DOHH2 (cell line): ENCODE measurements around the gene P4HTM.

Experiments
- H3F3A ChIP-seq: fragments of 200-600 bp; sonication (generic), shearing (Covaris generic); 2 replicates; pipeline ENCODE4 v1.6.0; 2016; ENCODE audit warnings: antibody characterized with exemption, mild to moderate bottlenecking; ENCODE audit not compliant: control insufficient read depth, insufficient read depth
- H3K27ac ChIP-seq: fragments of 200-600 bp; sonication (generic); 2 replicates; pipeline ENCODE4 v1.5.1; 2014; ENCODE audit warnings: low read depth, mild to moderate bottlenecking, low read length, moderate library complexity
- H3K27me3 ChIP-seq: fragments of 200-600 bp; sonication (generic); 2 replicates; pipeline ENCODE4 v1.6.1; 2014; ENCODE audit warnings: mild to moderate bottlenecking, low read length, mixed read lengths; ENCODE audit not compliant: control insufficient read depth
- H3K36me3 ChIP-seq: fragments of 200-600 bp; sonication (generic); 2 replicates; pipeline ENCODE4 v1.6.1; 2014; ENCODE audit warnings: mild to moderate bottlenecking, low read length, moderate library complexity, mixed read lengths; ENCODE audit not compliant: control insufficient read depth
- H3K4me1 ChIP-seq: fragments of 200-600 bp; sonication (generic); 2 replicates; pipeline ENCODE4 v1.6.1; 2014; ENCODE audit warnings: mild to moderate bottlenecking, low read length, mixed read lengths; ENCODE audit not compliant: control insufficient read depth
- H3K4me2 ChIP-seq: fragments of 200-600 bp; sonication (generic); 2 replicates; pipeline ENCODE4 v1.6.0; 2014; ENCODE audit warnings: mild to moderate bottlenecking, low read length, moderate library complexity
- H3K4me3 ChIP-seq: fragments of 200-600 bp; sonication (generic); 2 replicates; pipeline ENCODE4 v1.5.1; 2014; ENCODE audit warnings: mild to moderate bottlenecking, low read length, mixed read lengths
- H3K79me2 ChIP-seq: fragments of 200-600 bp; sonication (generic); 2 replicates; pipeline ENCODE4 v1.6.1; 2014; ENCODE audit warnings: mild to moderate bottlenecking, low read length, mixed read lengths; ENCODE audit not compliant: control insufficient read depth
- H3K9me2 ChIP-seq: fragments of 200-600 bp; sonication (generic); replicated peaks from 2 replicates; pipeline ENCODE4 v1.6.1; 2014; ENCODE audit warnings: mild to moderate bottlenecking, low read length, mixed read lengths; ENCODE audit not compliant: control insufficient read depth
- H3K9me3 ChIP-seq: fragments of 200-600 bp; sonication (generic); 2 replicates; pipeline ENCODE4 v1.6.1; 2014; ENCODE audit warnings: antibody characterized with exemption, low read length, mixed read lengths; ENCODE audit not compliant: control insufficient read depth, insufficient read depth
- H4K20me1 ChIP-seq: fragments of 200-600 bp; sonication (generic); 2 replicates; pipeline ENCODE4 v1.6.0; 2014; ENCODE audit warnings: low read depth, mild to moderate bottlenecking, antibody characterized with exemption, low read length, moderate library complexity; ENCODE audit not compliant: control insufficient read depth, insufficient read depth
- CTCF ChIP-seq: fragments of 200-600 bp; sonication (generic); IDR thresholded peaks from one replicate; pipeline ENCODE4 v1.5.1; 2014; ENCODE audit warnings: antibody characterized with exemption, mild to moderate bottlenecking, low read depth, low read length; ENCODE audit not compliant: poor library complexity, severe bottlenecking
- EZH2phosphoT487 ChIP-seq: fragments of 200-600 bp; sonication (generic); IDR thresholded peaks from 2 replicates; pipeline ENCODE4 v1.6.1; 2017; ENCODE audit warnings: borderline replicate concordance, mild to moderate bottlenecking, antibody characterized with exemption, low read length, moderate library complexity, mixed read lengths

P4HTM gene

GRCh38 chr3:48970586-48970985 is 19.5 kb upstream of the P4HTM start:
- Histone ChIP-seq H4K20me1 (no peaks in the 10 kb centered on the region), H3K9me3 (no peaks in the 10 kb centered on the region), H3F3A (no peaks in the 10 kb centered on the region), H3K27ac (no peak overlapping the region), H3K4me1 (no peaks in the 10 kb centered on the region), H3K9me2 (no peaks in the 10 kb centered on the region), H3K79me2 (no peaks in the 10 kb centered on the region), H3K36me3 (peaks cover 88% of the 10 kb centered on the region), H3K4me3 (no peak overlapping the region), H3K4me2 (no peak overlapping the region), H3K27me3 (no peaks in the 10 kb centered on the region)
- TF ChIP-seq CTCF: no peak
- no peak for TF ChIP-seq EZH2phosphoT487

- Histone ChIP-seq H3K4me1 (no peaks in the 10 kb centered on the region), H3K4me2 (no peak overlapping the region), H3K27me3 (no peaks in the 10 kb centered on the region), H3K36me3 (peaks cover 84% of the 10 kb centered on the region), H3K4me3 (no peak overlapping the region), H4K20me1 (no peaks in the 10 kb centered on the region), H3K27ac (no peak overlapping the region), H3K9me3 (no peaks in the 10 kb centered on the region), H3F3A (no peaks in the 10 kb centered on the region), H3K79me2 (no peaks in the 10 kb centered on the region), H3K9me2 (no peaks in the 10 kb centered on the region)
- TF ChIP-seq EZH2phosphoT487: no peak
- no peak for TF ChIP-seq CTCF
Observed at GRCh38 chr3:48974076-48974864, 15.8 kb upstream of the P4HTM start.

GRCh38 chr3:48979451-48979850 is 10.6 kb upstream of the P4HTM start:
- no peaks in the 10 kb centered on the region for H3K9me2 ChIP-seq
- no peak overlapping the region for H3K4me2 ChIP-seq
- no peak for TF ChIP-seq CTCF
- TF ChIP-seq EZH2phosphoT487: no peak
- no peak overlapping the region for H3K4me3 ChIP-seq
- H3K27ac ChIP-seq: no peak overlapping the region
- H3K36me3 ChIP-seq: peaks cover 84% of the 10 kb centered on the region
- H3K4me1 ChIP-seq: no peaks in the 10 kb centered on the region
- no peaks in the 10 kb centered on the region for H3K27me3 ChIP-seq
- no peaks in the 10 kb centered on the region; the same call in 1 of the 2 replicates for H3K79me2 ChIP-seq
- H4K20me1 ChIP-seq: no peaks in the 10 kb centered on the region
- no peaks in the 10 kb centered on the region for H3K9me3 ChIP-seq
- no peaks in the 10 kb centered on the region for H3F3A ChIP-seq
